Measurements from ENCODE around the gene NCEH1. TPM values are rescaled to one million over a fixed set of nuclear protein-coding genes. Genes with fewer than 3 reads are reported as not detected.

The NCEH1 gene
- total and polyA plus RNA-seq, 2 experiments from 2014 or later = 1.8 to 4.9 TPM

DNA sequence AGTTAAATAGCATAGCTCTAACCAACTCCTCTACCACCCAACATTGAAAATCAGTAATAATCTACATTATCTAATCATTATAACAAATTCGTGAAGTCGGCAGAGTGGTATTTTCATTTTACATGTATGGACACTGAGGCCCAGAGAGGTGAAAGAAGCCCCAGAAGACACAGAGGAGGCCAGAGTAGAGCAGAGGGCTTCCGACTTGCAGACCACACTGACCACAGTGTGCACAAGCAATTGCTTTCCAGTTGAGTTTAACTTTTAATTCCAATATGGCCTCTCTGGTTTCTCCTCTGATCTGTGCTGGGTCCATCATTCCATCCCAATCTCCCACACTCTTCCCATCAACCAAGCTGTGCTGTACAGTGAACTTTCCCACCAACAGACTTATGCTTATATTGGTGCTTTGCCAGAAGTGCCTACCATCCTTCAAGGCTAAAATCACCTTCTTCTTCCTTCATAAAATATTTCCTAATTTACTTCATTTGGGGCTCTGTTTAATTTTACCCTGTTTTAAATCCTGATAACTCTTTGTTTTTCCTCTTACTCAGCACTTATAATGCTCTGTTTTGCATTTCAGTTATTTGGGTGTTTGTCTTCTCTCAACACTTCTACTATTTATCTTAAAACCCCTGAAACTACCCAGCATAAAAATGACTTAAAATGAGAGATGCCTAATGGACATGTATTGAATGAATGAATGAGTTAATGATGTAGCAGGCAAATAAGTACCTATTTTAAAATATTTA is 105.8 kb downstream of the NCEH1 start:
- H3K36me3 ChIP-seq (ENCODE audit: insufficient read depth) = no peaks in the 10 kb centered on the region
- H3K27me3 ChIP-seq (ENCODE audit: insufficient read depth) = no peaks in the 10 kb centered on the region
- no peak overlapping the region for H3K4me3 Mint-ChIP-seq
- H2AFZ ChIP-seq = no peak overlapping the region
- H4K20me1 ChIP-seq (replicated peaks; ENCODE audit: insufficient read depth) = no peaks in the 10 kb centered on the region
- peaks cover 22% of the 10 kb centered on the region for H3K4me1 Mint-ChIP-seq
- peaks cover 7% of the 10 kb centered on the region; the same call in 2 of the 3 replicates for H3K9me3 Mint-ChIP-seq
- ATAC-seq (no peak), DNase-seq (ENCODE audit: low spot score) (no peak)
- H3K4me2 ChIP-seq = no peak overlapping the region
- TF ChIP-seq, protein P1, sequence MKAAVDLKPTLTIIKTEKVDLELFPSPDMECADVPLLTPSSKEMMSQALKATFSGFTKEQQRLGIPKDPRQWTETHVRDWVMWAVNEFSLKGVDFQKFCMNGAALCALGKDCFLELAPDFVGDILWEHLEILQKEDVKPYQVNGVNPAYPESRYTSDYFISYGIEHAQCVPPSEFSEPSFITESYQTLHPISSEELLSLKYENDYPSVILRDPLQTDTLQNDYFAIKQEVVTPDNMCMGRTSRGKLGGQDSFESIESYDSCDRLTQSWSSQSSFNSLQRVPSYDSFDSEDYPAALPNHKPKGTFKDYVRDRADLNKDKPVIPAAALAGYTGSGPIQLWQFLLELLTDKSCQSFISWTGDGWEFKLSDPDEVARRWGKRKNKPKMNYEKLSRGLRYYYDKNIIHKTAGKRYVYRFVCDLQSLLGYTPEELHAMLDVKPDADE (IDR thresholded peaks at IDR 0.05) = no peak
- TF ChIP-seq NANOG (IDR thresholded peaks at IDR 0.05; ENCODE audit: borderline replicate concordance) = no peak
- TF ChIP-seq CREB1 (CRISPR knock-in tag; IDR thresholded peaks at IDR 0.05; ENCODE audit: low read depth) = no peak
- no peak for TF ChIP-seq JUNB (IDR thresholded peaks at IDR 0.05; ENCODE audit: unreplicated experiment)
- no peak for TF ChIP-seq ZNF114 (CRISPR knock-in tag; IDR thresholded peaks at IDR 0.05)
- no peak for TF ChIP-seq EZH2 (IDR thresholded peaks at IDR 0.05; ENCODE audit: low read depth, unreplicated experiment)
- no peak for TF ChIP-seq ZNF331 (CRISPR knock-in tag; IDR thresholded peaks at IDR 0.05; ENCODE audit: low read depth)
- TF ChIP-seq, protein P2, sequence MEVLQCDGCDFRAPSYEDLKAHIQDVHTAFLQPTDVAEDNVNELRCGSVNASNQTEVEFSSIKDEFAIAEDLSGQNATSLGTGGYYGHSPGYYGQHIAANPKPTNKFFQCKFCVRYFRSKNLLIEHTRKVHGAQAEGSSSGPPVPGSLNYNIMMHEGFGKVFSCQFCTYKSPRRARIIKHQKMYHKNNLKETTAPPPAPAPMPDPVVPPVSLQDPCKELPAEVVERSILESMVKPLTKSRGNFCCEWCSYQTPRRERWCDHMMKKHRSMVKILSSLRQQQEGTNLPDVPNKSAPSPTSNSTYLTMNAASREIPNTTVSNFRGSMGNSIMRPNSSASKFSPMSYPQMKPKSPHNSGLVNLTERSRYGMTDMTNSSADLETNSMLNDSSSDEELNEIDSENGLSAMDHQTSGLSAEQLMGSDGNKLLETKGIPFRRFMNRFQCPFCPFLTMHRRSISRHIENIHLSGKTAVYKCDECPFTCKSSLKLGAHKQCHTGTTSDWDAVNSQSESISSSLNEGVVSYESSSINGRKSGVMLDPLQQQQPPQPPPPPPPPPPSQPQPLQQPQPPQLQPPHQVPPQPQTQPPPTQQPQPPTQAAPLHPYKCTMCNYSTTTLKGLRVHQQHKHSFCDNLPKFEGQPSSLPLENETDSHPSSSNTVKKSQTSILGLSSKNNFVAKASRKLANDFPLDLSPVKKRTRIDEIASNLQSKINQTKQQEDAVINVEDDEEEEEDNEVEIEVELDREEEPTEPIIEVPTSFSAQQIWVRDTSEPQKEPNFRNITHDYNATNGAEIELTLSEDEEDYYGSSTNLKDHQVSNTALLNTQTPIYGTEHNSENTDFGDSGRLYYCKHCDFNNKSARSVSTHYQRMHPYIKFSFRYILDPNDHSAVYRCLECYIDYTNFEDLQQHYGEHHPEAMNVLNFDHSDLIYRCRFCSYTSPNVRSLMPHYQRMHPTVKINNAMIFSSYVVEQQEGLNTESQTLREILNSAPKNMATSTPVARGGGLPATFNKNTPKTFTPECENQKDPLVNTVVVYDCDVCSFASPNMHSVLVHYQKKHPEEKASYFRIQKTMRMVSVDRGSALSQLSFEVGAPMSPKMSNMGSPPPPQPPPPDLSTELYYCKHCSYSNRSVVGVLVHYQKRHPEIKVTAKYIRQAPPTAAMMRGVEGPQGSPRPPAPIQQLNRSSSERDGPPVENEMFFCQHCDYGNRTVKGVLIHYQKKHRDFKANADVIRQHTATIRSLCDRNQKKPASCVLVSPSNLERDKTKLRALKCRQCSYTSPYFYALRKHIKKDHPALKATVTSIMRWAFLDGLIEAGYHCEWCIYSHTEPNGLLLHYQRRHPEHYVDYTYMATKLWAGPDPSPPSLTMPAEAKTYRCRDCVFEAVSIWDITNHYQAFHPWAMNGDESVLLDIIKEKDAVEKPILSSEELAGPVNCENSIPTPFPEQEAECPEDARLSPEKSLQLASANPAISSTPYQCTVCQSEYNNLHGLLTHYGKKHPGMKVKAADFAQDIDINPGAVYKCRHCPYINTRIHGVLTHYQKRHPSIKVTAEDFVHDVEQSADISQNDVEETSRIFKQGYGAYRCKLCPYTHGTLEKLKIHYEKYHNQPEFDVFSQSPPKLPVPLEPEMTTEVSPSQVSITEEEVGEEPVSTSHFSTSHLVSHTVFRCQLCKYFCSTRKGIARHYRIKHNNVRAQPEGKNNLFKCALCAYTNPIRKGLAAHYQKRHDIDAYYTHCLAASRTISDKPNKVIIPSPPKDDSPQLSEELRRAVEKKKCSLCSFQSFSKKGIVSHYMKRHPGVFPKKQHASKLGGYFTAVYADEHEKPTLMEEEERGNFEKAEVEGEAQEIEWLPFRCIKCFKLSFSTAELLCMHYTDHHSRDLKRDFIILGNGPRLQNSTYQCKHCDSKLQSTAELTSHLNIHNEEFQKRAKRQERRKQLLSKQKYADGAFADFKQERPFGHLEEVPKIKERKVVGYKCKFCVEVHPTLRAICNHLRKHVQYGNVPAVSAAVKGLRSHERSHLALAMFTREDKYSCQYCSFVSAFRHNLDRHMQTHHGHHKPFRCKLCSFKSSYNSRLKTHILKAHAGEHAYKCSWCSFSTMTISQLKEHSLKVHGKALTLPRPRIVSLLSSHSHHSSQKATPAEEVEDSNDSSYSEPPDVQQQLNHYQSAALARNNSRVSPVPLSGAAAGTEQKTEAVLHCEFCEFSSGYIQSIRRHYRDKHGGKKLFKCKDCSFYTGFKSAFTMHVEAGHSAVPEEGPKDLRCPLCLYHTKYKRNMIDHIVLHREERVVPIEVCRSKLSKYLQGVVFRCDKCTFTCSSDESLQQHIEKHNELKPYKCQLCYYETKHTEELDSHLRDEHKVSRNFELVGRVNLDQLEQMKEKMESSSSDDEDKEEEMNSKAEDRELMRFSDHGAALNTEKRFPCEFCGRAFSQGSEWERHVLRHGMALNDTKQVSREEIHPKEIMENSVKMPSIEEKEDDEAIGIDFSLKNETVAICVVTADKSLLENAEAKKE (CRISPR knock-in tag; IDR thresholded peaks at IDR 0.05) = no peak
- TF ChIP-seq, protein P3, sequence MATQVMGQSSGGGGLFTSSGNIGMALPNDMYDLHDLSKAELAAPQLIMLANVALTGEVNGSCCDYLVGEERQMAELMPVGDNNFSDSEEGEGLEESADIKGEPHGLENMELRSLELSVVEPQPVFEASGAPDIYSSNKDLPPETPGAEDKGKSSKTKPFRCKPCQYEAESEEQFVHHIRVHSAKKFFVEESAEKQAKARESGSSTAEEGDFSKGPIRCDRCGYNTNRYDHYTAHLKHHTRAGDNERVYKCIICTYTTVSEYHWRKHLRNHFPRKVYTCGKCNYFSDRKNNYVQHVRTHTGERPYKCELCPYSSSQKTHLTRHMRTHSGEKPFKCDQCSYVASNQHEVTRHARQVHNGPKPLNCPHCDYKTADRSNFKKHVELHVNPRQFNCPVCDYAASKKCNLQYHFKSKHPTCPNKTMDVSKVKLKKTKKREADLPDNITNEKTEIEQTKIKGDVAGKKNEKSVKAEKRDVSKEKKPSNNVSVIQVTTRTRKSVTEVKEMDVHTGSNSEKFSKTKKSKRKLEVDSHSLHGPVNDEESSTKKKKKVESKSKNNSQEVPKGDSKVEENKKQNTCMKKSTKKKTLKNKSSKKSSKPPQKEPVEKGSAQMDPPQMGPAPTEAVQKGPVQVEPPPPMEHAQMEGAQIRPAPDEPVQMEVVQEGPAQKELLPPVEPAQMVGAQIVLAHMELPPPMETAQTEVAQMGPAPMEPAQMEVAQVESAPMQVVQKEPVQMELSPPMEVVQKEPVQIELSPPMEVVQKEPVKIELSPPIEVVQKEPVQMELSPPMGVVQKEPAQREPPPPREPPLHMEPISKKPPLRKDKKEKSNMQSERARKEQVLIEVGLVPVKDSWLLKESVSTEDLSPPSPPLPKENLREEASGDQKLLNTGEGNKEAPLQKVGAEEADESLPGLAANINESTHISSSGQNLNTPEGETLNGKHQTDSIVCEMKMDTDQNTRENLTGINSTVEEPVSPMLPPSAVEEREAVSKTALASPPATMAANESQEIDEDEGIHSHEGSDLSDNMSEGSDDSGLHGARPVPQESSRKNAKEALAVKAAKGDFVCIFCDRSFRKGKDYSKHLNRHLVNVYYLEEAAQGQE (IDR thresholded peaks at IDR 0.05; ENCODE audit: unreplicated experiment) = no peak
- TF ChIP-seq, protein P4, sequence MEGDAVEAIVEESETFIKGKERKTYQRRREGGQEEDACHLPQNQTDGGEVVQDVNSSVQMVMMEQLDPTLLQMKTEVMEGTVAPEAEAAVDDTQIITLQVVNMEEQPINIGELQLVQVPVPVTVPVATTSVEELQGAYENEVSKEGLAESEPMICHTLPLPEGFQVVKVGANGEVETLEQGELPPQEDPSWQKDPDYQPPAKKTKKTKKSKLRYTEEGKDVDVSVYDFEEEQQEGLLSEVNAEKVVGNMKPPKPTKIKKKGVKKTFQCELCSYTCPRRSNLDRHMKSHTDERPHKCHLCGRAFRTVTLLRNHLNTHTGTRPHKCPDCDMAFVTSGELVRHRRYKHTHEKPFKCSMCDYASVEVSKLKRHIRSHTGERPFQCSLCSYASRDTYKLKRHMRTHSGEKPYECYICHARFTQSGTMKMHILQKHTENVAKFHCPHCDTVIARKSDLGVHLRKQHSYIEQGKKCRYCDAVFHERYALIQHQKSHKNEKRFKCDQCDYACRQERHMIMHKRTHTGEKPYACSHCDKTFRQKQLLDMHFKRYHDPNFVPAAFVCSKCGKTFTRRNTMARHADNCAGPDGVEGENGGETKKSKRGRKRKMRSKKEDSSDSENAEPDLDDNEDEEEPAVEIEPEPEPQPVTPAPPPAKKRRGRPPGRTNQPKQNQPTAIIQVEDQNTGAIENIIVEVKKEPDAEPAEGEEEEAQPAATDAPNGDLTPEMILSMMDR (conservative IDR thresholded peaks at IDR 0.05; ENCODE audit: low read depth in 2 of 2) = no peak
- TF ChIP-seq STAT1 (IDR thresholded peaks at IDR 0.05; ENCODE audit: unreplicated experiment) = no peak
- TF ChIP-seq EZH2phosphoT487 (IDR thresholded peaks at IDR 0.05; ENCODE audit: unreplicated experiment) = no peak
- no peak for TF ChIP-seq POLR2AphosphoS5 (IDR thresholded peaks at IDR 0.05; ENCODE audit: low read depth)
- peaks cover 10% of the 10 kb centered on the region; the same call in 1 of the 2 replicates for H3K4me1 ChIP-seq (ENCODE audit: insufficient read depth)
- H3K9me2 ChIP-seq (ENCODE audit: insufficient read depth) = no peaks in the 10 kb centered on the region; the same call in 1 of the 2 replicates
- H3K27ac Mint-ChIP-seq = no peak overlapping the region
- no peaks in the 10 kb centered on the region for H3K27me3 Mint-ChIP-seq (ENCODE audit: insufficient read depth, low read depth, poor library complexity)
- H3K79me2 ChIP-seq (replicated peaks; ENCODE audit: insufficient read depth) = no peaks in the 10 kb centered on the region
- H3K27ac ChIP-seq (ENCODE audit: low read depth) = no peak overlapping the region
- peaks cover 8% of the 10 kb centered on the region; the same call in 2 of the 3 replicates for H3K36me3 Mint-ChIP-seq (ENCODE audit: low read depth)
- H3K4me3 ChIP-seq = no peak overlapping the region
- H3F3A ChIP-seq (replicated peaks; ENCODE audit: low read depth) = no peaks in the 10 kb centered on the region
